ENCODE results near the gene ADGRF1.
"Not testable (repeated sequence)": the region's sequence is repeated elsewhere in the genome, so short reads cannot be mapped to it uniquely, and the experiment has no call there.

ADGRF1 gene

GRCh38 chr6:47042275-47042791, at the start of gene ADGRF1:
TSS of gene ADGRF1 (minus strand) at chr6:47042332. CDS start at chr6:47029061, 13,271 bp downstream.
- no peak for DNase-seq

- DNase-seq, result no peak
Measured at GRCh38 chr6:47090881-47091280, 48.7 kb upstream of the ADGRF1 start.

GRCh38 chr6:47089473-47089872, 47.3 kb upstream of the ADGRF1 start:
- not testable (repeated sequence) for DNase-seq

- no peak for DNase-seq
Measured at GRCh38 chr6:47086051-47086770, 44.1 kb upstream of the ADGRF1 start.

- no peak for DNase-seq
Measured at GRCh38 chr6:47084610-47085009, 42.5 kb upstream of the ADGRF1 start.

GRCh38 chr6:47083586-47084047, 41.5 kb upstream of the ADGRF1 start:
- no peak for DNase-seq

- DNase-seq, result no peak
Measured at GRCh38 chr6:47080083-47080596, 38.0 kb upstream of the ADGRF1 start.

- DNase-seq, result no peak
Measured at GRCh38 chr6:47079638-47080037, 37.5 kb upstream of the ADGRF1 start.

- no peak for DNase-seq
Measured at GRCh38 chr6:47078991-47079390, 36.9 kb upstream of the ADGRF1 start.

- peak in 1 of 2 donors; percentile 4 for DNase-seq
Measured at GRCh38 chr6:47076422-47077344, 34.6 kb upstream of the ADGRF1 start.

- no peak for DNase-seq
Measured at GRCh38 chr6:47075741-47076421, 33.7 kb upstream of the ADGRF1 start.

- DNase-seq, result no peak
Measured at GRCh38 chr6:47075168-47075567, 33.0 kb upstream of the ADGRF1 start.

- no peak for DNase-seq
Measured at GRCh38 chr6:47073125-47074110, 31.3 kb upstream of the ADGRF1 start.

GRCh38 chr6:47072667-47073066, 30.5 kb upstream of the ADGRF1 start:
- DNase-seq, result no peak

GRCh38 chr6:47071681-47072080, 29.5 kb upstream of the ADGRF1 start:
- no peak for DNase-seq

GRCh38 chr6:47070461-47070860, 28.3 kb upstream of the ADGRF1 start:
- no peak for DNase-seq

- no peak for DNase-seq
Measured at GRCh38 chr6:47069156-47069555, 27.0 kb upstream of the ADGRF1 start.

- DNase-seq, result no peak
Measured at GRCh38 chr6:47066418-47066817, 24.3 kb upstream of the ADGRF1 start.

GRCh38 chr6:47064274-47064673, 22.1 kb upstream of the ADGRF1 start:
- DNase-seq, result no peak

- DNase-seq, result no peak
Measured at GRCh38 chr6:47062346-47062745, 20.2 kb upstream of the ADGRF1 start.
